ENCODE measurements around the gene RERG.

GRCh38 chr12:15253990-15254389, 32.8 kb upstream of the RERG start:
- TF ChIP-seq CTCF (IDR thresholded peaks at IDR 0.05) (no peak), POLR2A (IDR thresholded peaks at IDR 0.05) (no peak)

All from uterus (tissue), 2 donors.